GM06990 (cell line): ENCODE measurements around the gene MYO5A.
"Not testable (repeated sequence)": the region's sequence is repeated elsewhere in the genome, so short reads cannot be mapped to it uniquely, and the experiment has no call there.

Experiments used
- DNase-seq: peaks from one replicate; pipeline ENCODE4 v3.0.0-alpha.2; 2011; ENCODE audit not compliant: insufficient read length; ENCODE audit errors: extremely low read depth
- H3K27me3 ChIP-seq: replicated peaks from 2 replicates; pipeline ENCODE4 v1.6.0; 2011; ENCODE audit warnings: low read length; ENCODE audit not compliant: control insufficient read depth, insufficient read depth
- H3K36me3 ChIP-seq: 2 replicates; pipeline ENCODE4 v1.5.1; 2011; ENCODE audit warnings: low read length; ENCODE audit not compliant: control insufficient read depth, insufficient read depth
- H3K4me3 ChIP-seq: replicated peaks from 2 replicates; pipeline ENCODE4 v1.5.1; 2011; ENCODE audit warnings: low read depth, mild to moderate bottlenecking, control low read depth, low read length
- TF ChIP-seq, protein P1 (sequence below): IDR thresholded peaks from 2 replicates; pipeline ENCODE4 v1.5.1; 2011; ENCODE audit warnings: low read length, control low read depth, mild to moderate bottlenecking, inconsistent platforms; ENCODE audit not compliant: insufficient read depth, poor library complexity, severe bottlenecking

The MYO5A gene

DNA sequence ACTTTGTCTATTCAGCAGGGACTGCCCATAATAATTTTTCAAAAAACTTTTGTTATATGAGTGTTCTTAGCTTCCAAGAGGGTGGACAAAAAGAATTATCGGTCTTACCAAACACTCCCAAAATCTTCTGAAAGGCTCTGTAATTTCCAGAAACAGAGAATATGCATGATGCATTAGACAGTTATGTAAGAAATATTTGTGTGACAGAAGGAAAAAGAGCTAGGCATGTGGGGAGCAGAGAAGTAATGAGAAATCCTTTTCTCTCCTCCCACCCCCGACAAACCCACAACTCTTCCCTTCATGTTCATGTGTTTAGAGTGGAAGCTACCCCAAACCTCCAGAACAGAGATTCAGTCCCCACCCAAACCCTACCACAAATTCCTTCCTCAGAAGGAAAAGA lies 86.8 kb downstream of the MYO5A start:
- no peaks in the 10 kb centered on the region for H3K36me3 ChIP-seq
- TF ChIP-seq, protein P1, sequence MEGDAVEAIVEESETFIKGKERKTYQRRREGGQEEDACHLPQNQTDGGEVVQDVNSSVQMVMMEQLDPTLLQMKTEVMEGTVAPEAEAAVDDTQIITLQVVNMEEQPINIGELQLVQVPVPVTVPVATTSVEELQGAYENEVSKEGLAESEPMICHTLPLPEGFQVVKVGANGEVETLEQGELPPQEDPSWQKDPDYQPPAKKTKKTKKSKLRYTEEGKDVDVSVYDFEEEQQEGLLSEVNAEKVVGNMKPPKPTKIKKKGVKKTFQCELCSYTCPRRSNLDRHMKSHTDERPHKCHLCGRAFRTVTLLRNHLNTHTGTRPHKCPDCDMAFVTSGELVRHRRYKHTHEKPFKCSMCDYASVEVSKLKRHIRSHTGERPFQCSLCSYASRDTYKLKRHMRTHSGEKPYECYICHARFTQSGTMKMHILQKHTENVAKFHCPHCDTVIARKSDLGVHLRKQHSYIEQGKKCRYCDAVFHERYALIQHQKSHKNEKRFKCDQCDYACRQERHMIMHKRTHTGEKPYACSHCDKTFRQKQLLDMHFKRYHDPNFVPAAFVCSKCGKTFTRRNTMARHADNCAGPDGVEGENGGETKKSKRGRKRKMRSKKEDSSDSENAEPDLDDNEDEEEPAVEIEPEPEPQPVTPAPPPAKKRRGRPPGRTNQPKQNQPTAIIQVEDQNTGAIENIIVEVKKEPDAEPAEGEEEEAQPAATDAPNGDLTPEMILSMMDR = no peak
- no peak for DNase-seq
- no peaks in the 10 kb centered on the region for H3K27me3 ChIP-seq
- H3K4me3 ChIP-seq = no peak overlapping the region

DNA sequence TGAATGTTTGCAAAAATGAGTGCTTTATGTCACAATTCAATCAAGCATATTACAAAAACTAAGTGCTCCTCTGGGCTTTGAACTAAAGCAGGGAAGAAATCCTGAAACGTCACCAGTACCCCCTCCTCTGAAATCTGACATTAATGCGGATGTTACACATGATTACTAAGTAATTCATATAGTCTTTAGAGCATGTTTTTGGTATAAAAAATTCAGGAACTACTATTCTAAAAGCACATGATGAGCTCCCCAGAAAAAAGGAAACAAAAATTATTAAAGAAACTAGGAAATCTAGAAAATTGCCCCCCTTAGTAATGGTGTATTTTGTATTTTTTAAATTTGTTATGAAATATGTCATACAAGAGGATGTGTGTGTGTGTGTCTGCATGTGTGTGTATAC lies 87.7 kb downstream of the MYO5A start:
- TF ChIP-seq, protein P1 = no peak
- no peak for DNase-seq
- H3K27me3 ChIP-seq = no peaks in the 10 kb centered on the region

GRCh38 chr15:52440414-52440813 lies 88.3 kb downstream of the MYO5A start:
- TF ChIP-seq, protein P1 = no peak
- Histone ChIP-seq H3K27me3 (no peaks in the 10 kb centered on the region), H3K4me3 (no peak overlapping the region), H3K36me3 (no peaks in the 10 kb centered on the region)
- no peak for DNase-seq

More for the DNA sequence above, 87.7 kb downstream of the MYO5A start:
- no peak overlapping the region for H3K4me3 ChIP-seq
- no peaks in the 10 kb centered on the region for H3K36me3 ChIP-seq

- TF ChIP-seq, protein P1 = no peak
- H3K4me3 ChIP-seq = no peak overlapping the region
- H3K27me3 ChIP-seq = no peaks in the 10 kb centered on the region
- DNase-seq = no peak
- H3K36me3 ChIP-seq = no peaks in the 10 kb centered on the region
Measured at GRCh38 chr15:52439470-52439869, 89.2 kb downstream of the MYO5A start.

DNA sequence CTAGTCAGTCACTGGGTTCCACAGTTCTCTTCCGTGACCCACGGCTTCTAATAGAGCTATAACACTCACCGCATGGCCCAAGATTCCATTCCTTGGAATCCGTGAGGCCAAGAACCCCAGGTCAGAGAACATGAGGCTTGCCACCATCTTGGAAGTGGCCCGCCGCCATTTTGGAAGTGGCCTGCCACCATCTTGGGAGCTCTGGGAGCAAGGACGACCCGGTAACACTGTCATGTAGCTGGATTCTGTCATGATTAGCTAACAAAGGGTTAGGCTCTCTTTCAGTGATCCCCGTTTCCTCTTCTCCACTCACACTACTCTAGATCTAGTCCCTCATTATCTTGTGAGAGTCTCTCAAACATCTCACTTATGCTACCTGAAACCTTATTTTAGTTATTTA lies 89.6 kb downstream of the MYO5A start:
- H3K36me3 ChIP-seq, H3K4me3 ChIP-seq, H3K27me3 ChIP-seq, DNase-seq: not testable (repeated sequence)

- DNase-seq = no peak
- no peaks in the 10 kb centered on the region for H3K36me3 ChIP-seq
Measured at GRCh38 chr15:52438047-52438446, 90.6 kb downstream of the MYO5A start.

More at GRCh38 chr15:52438047-52438446, 90.6 kb downstream of the MYO5A start:
- TF ChIP-seq, protein P1 = no peak
- Histone ChIP-seq H3K4me3 (no peak overlapping the region), H3K27me3 (no peaks in the 10 kb centered on the region)
